ENCODE results near the gene CCKAR. TPM values are rescaled to one million over a fixed set of nuclear protein-coding genes. Genes with fewer than 3 reads are reported as not detected.

The CCKAR gene
- total and polyA plus RNA-seq, 2 of the 8 experiments (the other 6 are each of a cell fraction or from before 2014, with no cell fraction given): not detected

GRCh38 chr4:26533685-26534084 is 43.4 kb upstream of the CCKAR start:
- CTCF ChIA-PET (ENCODE audit: partially characterized antibody): interaction anchor here (0.6 to 1.0 kb wide), 2 partner anchors 11 to 75 kb away, joined by 3 read pairs; no protein-coding TSS in a partner anchor
- POLR2A ChIA-PET (ENCODE audit: partially characterized antibody): no interaction called here
- 0 out of 2 replicates have a peak, but pooled peaks have one; percentile 7 for TF ChIP-seq SP1 (IDR thresholded peaks at IDR 0.05; ENCODE audit: low read depth, low read length)
- no peak for TF ChIP-seq SUZ12 (IDR thresholded peaks at IDR 0.05; ENCODE audit: low read length)
- TF ChIP-seq CREB1 (IDR thresholded peaks at IDR 0.05): 0 out of 2 replicates have a peak, but pooled peaks have one; percentile 25
- TF ChIP-seq, protein P1, sequence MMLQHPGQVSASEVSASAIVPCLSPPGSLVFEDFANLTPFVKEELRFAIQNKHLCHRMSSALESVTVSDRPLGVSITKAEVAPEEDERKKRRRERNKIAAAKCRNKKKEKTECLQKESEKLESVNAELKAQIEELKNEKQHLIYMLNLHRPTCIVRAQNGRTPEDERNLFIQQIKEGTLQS (IDR thresholded peaks at IDR 0.05; ENCODE audit: insufficient read depth, low read depth, low read length): no peak
- no peak for TF ChIP-seq TAF7 (optimal IDR thresholded peaks at IDR 0.05; ENCODE audit: borderline replicate concordance, low read depth, low read length)
- no peak for TF ChIP-seq KDM5A (IDR thresholded peaks at IDR 0.05; ENCODE audit: low read length)
- no peak for TF ChIP-seq ZNF274 (IDR thresholded peaks at IDR 0.05; ENCODE audit: borderline replicate concordance, extremely low read depth, low read length)
- no peak for TF ChIP-seq CHD2 (IDR thresholded peaks at IDR 0.05; ENCODE audit: low read length)
- TF ChIP-seq SIRT6 (IDR thresholded peaks at IDR 0.05; ENCODE audit: low read length): no peak
- TF ChIP-seq BACH1 (IDR thresholded peaks at IDR 0.05; ENCODE audit: low read length): no peak
- no peak for TF ChIP-seq SAP30 (IDR thresholded peaks at IDR 0.05; ENCODE audit: insufficient read depth, insufficient replicate concordance, low read length)
- TF ChIP-seq PHF8 (conservative IDR thresholded peaks at IDR 0.05; ENCODE audit: low read depth, low read length): no peak

More at GRCh38 chr4:26533685-26534084, 43.4 kb upstream of the CCKAR start:
- Histone ChIP-seq H4K91ac (replicated peaks; ENCODE audit: insufficient read length, low read length) (no peak overlapping the region), H3K27ac (ENCODE audit: low read depth, low read length) (no peak overlapping the region), H2BK5ac (ENCODE audit: low read depth, low read length) (no peak overlapping the region), H3K79me2 (ENCODE audit: control insufficient read depth in 1 of 2, insufficient read depth in 2 of 2, low read length in 2 of 2) (no peaks in the 10 kb centered on the region), H2BK15ac (ENCODE audit: low read length) (no peak overlapping the region), H3K23ac (ENCODE audit: insufficient read length) (no peak overlapping the region), H3K4ac (replicated peaks; ENCODE audit: insufficient read length, low read depth, low read length) (no peak overlapping the region), H3K14ac (ENCODE audit: insufficient read length) (no peak overlapping the region), H2BK12ac (ENCODE audit: low read depth, low read length) (no peak overlapping the region), H3K27me3 (replicated peaks in 1 of 4; ENCODE audit: control insufficient read depth in 3 of 4, extremely low read depth in 1 of 4, insufficient read depth in 3 of 4, low read length in 3 of 4) (no peaks in the 10 kb centered on the region), H3K23me2 (ENCODE audit: low read depth, low read length) (no peaks in the 10 kb centered on the region), H3K36me3 (ENCODE audit: control insufficient read depth in 2 of 4, insufficient read depth in 4 of 4, low read length in 3 of 4) (no peaks in the 10 kb centered on the region), H3K4me1 (replicated peaks in 1 of 4; ENCODE audit: control insufficient read depth in 3 of 4, insufficient read depth in 4 of 4, low read length in 3 of 4) (peaks cover 0 to 7% (median 0%) of the 10 kb centered on the region in 4 experiments; a peak in 1 of 7 replicates), H4K20me1 (replicated peaks in 1 of 2; ENCODE audit: control insufficient read depth in 1 of 2, insufficient read depth in 2 of 2, low read length in 2 of 2) (no peaks in the 10 kb centered on the region), H3K4me3 (ENCODE audit: extremely low read depth in 1 of 4, insufficient read depth in 2 of 4, low read depth in 3 of 4, low read length in 4 of 4) (no peak overlapping the region), H4K8ac (ENCODE audit: extremely low read depth, insufficient read depth, low read length) (no peak overlapping the region), H4K5ac (ENCODE audit: insufficient read length, low read depth, low read length) (no peak overlapping the region), H3K79me1 (ENCODE audit: low read depth, low read length) (no peaks in the 10 kb centered on the region), H3K4me2 (ENCODE audit: insufficient read depth in 1 of 2, low read depth in 2 of 2, low read length in 2 of 2) (no peak overlapping the region), H3K18ac (ENCODE audit: extremely low read depth, low read length) (no peak overlapping the region), H2AFZ (ENCODE audit: low read length) (peak overlapping the region; percentile 72; the same call in 1 of the 2 replicates), H2AK5ac (ENCODE audit: low read depth, low read length) (no peak overlapping the region), H2BK20ac (ENCODE audit: low read length) (no peak overlapping the region), H3K9ac (replicated peaks in 1 of 4; ENCODE audit: extremely low read depth in 1 of 4, low read depth in 3 of 4, low read length in 3 of 4) (no peak overlapping the region), H2BK120ac (replicated peaks; ENCODE audit: low read depth, low read length) (no peak overlapping the region), H3K9me3 (ENCODE audit: insufficient read depth in 2 of 2, low read depth in 1 of 2, low read length in 1 of 2) (no peaks in the 10 kb centered on the region), H3K56ac (replicated peaks; ENCODE audit: insufficient read length, low read depth, low read length) (no peak overlapping the region)
- no peak for FAIRE-seq
- no peak for DNase-seq (ENCODE audit: low read depth in 1 of 2, low spot score in 2 of 2)
- WGBS, 2 experiments (ENCODE audit: extremely low coverage in 1 of 2, insufficient coverage in 1 of 2, insufficient read length in 1 of 2, insufficient replicate concordance in 2 of 2, low coverage in 1 of 2, low lambda C conversion rate in 2 of 2, missing lambda C conversion rate in 1 of 2): 73% methylated on average over 2 of the region's 2 CpGs; no CpG with 5 or more reads in 1 of the 2 experiments
